Measurements from ENCODE around the gene REV3L.

REV3L gene

GRCh38 chr6:111464184-111464583 is 18.8 kb downstream of the REV3L start:
- no peak for DNase-seq

GRCh38 chr6:111462770-111463391 is 20.1 kb downstream of the REV3L start:
- peak; percentile 14 for DNase-seq

GRCh38 chr6:111461860-111462259 is 21.2 kb downstream of the REV3L start:
- no peak for DNase-seq

- no peak for DNase-seq
These were observed 24.3 kb downstream of the REV3L start for GRCh38 chr6:111458670-111459232.

GRCh38 chr6:111456208-111456607 is 26.8 kb downstream of the REV3L start:
- DNase-seq, result no peak

- no peak for DNase-seq
These were observed 32.4 kb downstream of the REV3L start for GRCh38 chr6:111450636-111451035.

GRCh38 chr6:111450087-111450486 is 32.9 kb downstream of the REV3L start:
- DNase-seq, result no peak

GRCh38 chr6:111449129-111449528 is 33.9 kb downstream of the REV3L start:
- no peak for DNase-seq

- DNase-seq, result no peak
These were observed 36.0 kb downstream of the REV3L start for GRCh38 chr6:111447051-111447450.

GRCh38 chr6:111445861-111446267 is 37.2 kb downstream of the REV3L start:
- DNase-seq, result peak; percentile 17

GRCh38 chr6:111444794-111445193 is 38.2 kb downstream of the REV3L start:
- DNase-seq, result no peak

- DNase-seq, result peak; percentile 45
These were observed 41.3 kb downstream of the REV3L start for GRCh38 chr6:111441678-111442243.

GRCh38 chr6:111439171-111439570 is 43.8 kb downstream of the REV3L start:
- DNase-seq, result peak; percentile 14

- DNase-seq, result no peak
These were observed 45.4 kb downstream of the REV3L start for GRCh38 chr6:111437573-111437972.

- no peak for DNase-seq
These were observed 50.5 kb downstream of the REV3L start for GRCh38 chr6:111432511-111432910.

GRCh38 chr6:111430605-111431376 is 52.2 kb downstream of the REV3L start:
- DNase-seq, result no peak

- no peak for DNase-seq
These were observed 53.4 kb downstream of the REV3L start for GRCh38 chr6:111429571-111429970.

GRCh38 chr6:111428811-111429210 is 54.2 kb downstream of the REV3L start:
- DNase-seq, result no peak

GRCh38 chr6:111427341-111428116 is 55.5 kb downstream of the REV3L start:
- DNase-seq, result peak; percentile 78

GRCh38 chr6:111423960-111424846 is 58.8 kb downstream of the REV3L start:
- no peak for DNase-seq

GRCh38 chr6:111423055-111423633 is 59.9 kb downstream of the REV3L start:
- peak; percentile 40 for DNase-seq
